Measurements from ENCODE around the gene LUC7L. TPM values are rescaled to one million over a fixed set of nuclear protein-coding genes. Genes with fewer than 3 reads are reported as not detected.

LUC7L gene
- total RNA-seq, 4 donors from 2014 or later, result 18.4 to 53.5 (median 31.1) TPM

DNA sequence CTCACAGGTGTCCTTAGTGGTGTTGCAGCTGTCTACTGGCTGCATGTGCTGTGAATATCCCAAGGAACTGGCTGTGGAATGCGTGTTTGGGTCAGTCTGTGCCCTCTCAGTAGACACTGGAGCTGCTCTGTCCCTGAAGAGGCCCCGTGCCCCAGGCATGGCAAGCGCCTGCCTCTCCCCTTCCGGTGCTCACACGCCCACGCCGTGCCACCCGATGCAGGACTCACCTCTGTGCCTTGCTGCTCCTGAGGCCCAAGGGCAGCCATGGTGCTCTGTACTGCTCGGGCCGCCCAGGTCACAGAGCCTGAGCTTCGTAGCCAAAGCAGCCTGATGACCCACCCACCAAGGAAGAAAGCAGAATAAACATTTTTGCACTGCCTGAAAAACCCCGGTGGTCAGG is 36.5 kb upstream of the LUC7L start:
- H3K27ac ChIP-seq, result peak overlapping the region in 2 of 4 donors; percentile 26 to 48
- H3K4me3 ChIP-seq, result no peak overlapping the region
- ATAC-seq (peak; percentile 44 to 45), DNase-seq (no peak)
- peaks cover 0 to 43% of the 10 kb centered on the region in 2 donors for H3K36me3 ChIP-seq
- peaks cover 0 to 4% of the 10 kb centered on the region in 2 donors for H3K4me1 ChIP-seq
- no peak for TF ChIP-seq POLR2A (IDR thresholded peaks at IDR 0.05)
- TF ChIP-seq, protein P1, sequence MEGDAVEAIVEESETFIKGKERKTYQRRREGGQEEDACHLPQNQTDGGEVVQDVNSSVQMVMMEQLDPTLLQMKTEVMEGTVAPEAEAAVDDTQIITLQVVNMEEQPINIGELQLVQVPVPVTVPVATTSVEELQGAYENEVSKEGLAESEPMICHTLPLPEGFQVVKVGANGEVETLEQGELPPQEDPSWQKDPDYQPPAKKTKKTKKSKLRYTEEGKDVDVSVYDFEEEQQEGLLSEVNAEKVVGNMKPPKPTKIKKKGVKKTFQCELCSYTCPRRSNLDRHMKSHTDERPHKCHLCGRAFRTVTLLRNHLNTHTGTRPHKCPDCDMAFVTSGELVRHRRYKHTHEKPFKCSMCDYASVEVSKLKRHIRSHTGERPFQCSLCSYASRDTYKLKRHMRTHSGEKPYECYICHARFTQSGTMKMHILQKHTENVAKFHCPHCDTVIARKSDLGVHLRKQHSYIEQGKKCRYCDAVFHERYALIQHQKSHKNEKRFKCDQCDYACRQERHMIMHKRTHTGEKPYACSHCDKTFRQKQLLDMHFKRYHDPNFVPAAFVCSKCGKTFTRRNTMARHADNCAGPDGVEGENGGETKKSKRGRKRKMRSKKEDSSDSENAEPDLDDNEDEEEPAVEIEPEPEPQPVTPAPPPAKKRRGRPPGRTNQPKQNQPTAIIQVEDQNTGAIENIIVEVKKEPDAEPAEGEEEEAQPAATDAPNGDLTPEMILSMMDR (IDR thresholded peaks at IDR 0.05 in 4 of 5, conservative IDR thresholded peaks at IDR 0.05 in 1 of 5), result no peak
- H3K9me3 ChIP-seq, result no peaks in the 10 kb centered on the region
- intact Hi-C loops (cut with DNase I; ENCODE audit: low total_unique reads), result no loop called here
- no peaks in the 10 kb centered on the region for H3K27me3 ChIP-seq
- in situ Hi-C loops (cut with MboI; ENCODE audit: low sequenced_read_pairs in 4 of 4), result no loop called here

DNA sequence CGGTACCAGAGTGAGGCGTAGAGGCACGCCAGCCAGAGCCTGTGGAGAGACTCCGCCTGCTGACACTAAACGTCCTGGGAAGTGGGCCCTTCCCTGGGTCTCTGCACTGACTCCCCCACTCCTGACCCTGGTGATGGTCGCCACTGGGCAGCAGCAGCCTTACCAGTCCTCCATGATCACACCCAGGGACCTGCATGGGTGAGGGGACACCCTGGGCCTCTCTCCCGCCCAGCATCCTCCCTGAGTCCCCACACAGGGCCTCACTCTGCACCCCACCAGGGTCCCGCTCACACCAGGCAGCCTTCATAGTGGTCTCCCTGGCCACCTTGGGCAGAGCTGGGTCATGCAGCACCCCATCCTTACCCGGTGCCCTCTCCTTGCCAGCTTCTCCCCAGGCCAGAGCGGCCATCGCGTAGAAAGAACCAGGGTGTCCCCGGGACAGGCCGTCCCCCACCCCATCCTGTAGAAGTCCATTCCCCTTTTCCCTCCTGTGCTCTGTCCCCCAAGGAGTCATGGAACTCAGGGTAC is 35.8 kb upstream of the LUC7L start:
- TF ChIP-seq, protein P1 (IDR thresholded peaks at IDR 0.05 in 4 of 5, conservative IDR thresholded peaks at IDR 0.05 in 1 of 5), result no peak
- no peak for TF ChIP-seq POLR2A (IDR thresholded peaks at IDR 0.05)
- H3K36me3 ChIP-seq, result peaks cover 0 to 49% of the 10 kb centered on the region in 2 donors
- no peak for ATAC-seq
- in situ Hi-C loops (cut with MboI; ENCODE audit: low sequenced_read_pairs in 4 of 4) (no loop called here), intact Hi-C loops (cut with DNase I; ENCODE audit: low total_unique reads) (no loop called here)
- no peak overlapping the region for H3K27ac ChIP-seq
- H3K9me3 ChIP-seq, result no peaks in the 10 kb centered on the region
- DNase-seq, result no peak
- peaks cover 0 to 4% of the 10 kb centered on the region in 2 donors for H3K4me1 ChIP-seq
- H3K27me3 ChIP-seq, result no peaks in the 10 kb centered on the region
- no peak overlapping the region for H3K4me3 ChIP-seq

DNA sequence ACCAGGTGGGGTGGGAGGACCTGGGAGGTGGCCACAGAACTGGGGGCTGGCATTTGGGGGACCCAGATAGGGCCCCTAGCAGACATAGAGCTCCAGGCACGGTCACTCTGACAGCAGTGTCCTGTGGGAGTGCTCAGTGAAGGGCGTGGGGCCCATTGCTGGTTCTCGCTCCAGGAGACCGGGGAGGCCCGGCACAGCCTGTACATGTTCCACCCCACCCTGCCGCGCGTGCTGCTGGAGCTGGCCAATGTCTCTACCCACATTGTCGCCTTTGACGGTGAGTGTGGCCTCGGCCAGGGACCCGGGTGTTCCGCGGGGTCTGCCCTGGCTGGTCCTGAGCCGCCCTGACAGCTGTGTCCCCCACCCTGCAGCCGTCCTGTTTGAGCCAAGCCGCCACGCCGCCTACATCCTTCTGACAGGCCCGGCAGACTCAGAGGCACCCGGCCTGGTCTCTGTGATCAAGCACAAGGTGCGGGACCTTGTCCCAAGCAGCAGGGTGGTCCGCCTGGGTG is 35.2 kb upstream of the LUC7L start:
- Histone ChIP-seq H3K27ac (no peak overlapping the region), H3K27me3 (no peaks in the 10 kb centered on the region), H3K9me3 (no peaks in the 10 kb centered on the region), H3K36me3 (peaks cover 0 to 55% of the 10 kb centered on the region in 2 donors), H3K4me3 (no peak overlapping the region), H3K4me1 (peaks cover 0 to 4% of the 10 kb centered on the region in 2 donors)
- no peak for DNase-seq
- intact Hi-C loops (cut with DNase I; ENCODE audit: low total_unique reads) (no loop called here), in situ Hi-C loops (cut with MboI; ENCODE audit: low sequenced_read_pairs in 4 of 4) (no loop called here)
- no peak for ATAC-seq
- no peak for TF ChIP-seq POLR2A (IDR thresholded peaks at IDR 0.05)
- TF ChIP-seq, protein P1 (IDR thresholded peaks at IDR 0.05 in 4 of 5, conservative IDR thresholded peaks at IDR 0.05 in 1 of 5), result no peak

DNA sequence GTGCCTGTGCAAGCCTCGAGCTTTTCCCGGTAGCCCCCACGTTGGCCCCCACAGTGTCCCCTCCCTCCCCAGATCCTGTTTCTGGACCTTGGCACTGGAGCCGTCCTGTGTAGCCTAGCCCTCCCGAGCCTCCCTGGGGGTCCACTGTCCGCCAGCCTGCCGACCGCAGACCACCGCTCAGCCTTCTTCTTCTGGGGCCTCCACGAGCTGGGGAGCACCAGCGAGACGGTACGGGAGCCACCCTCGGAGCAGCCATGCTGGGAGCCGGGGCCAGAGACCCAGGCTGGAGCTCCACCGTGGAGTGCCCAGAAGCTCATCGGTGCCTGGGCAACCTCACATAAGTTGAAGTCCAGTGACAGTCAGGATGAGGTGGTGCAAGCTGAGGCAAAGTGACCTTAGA is 34.7 kb upstream of the LUC7L start:
- TF ChIP-seq, protein P1 (IDR thresholded peaks at IDR 0.05 in 4 of 5, conservative IDR thresholded peaks at IDR 0.05 in 1 of 5), result no peak
- TF ChIP-seq POLR2A (IDR thresholded peaks at IDR 0.05), result no peak
- Histone ChIP-seq H3K9me3 (no peaks in the 10 kb centered on the region), H3K4me3 (no peak overlapping the region), H3K4me1 (peaks cover 0 to 4% of the 10 kb centered on the region in 2 donors), H3K27me3 (no peaks in the 10 kb centered on the region), H3K27ac (no peak overlapping the region), H3K36me3 (peaks cover 0 to 61% of the 10 kb centered on the region in 2 donors)
- no peak for DNase-seq
- in situ Hi-C loops (cut with MboI; ENCODE audit: low sequenced_read_pairs in 4 of 4) (no loop called here), intact Hi-C loops (cut with DNase I; ENCODE audit: low total_unique reads) (no loop called here)
- ATAC-seq, result no peak

Data from gastrocnemius medialis (tissue), 4 donors.